ENCODE data around the gene CCDC138. TPM values are rescaled to one million over a fixed set of nuclear protein-coding genes. Genes with fewer than 3 reads are reported as not detected.

Gene CCDC138
- total RNA-seq, 1 donor from 2014 or later = 6.1 TPM

- Mint-ChIP-seq H3K9me3 (ENCODE audit: unreplicated experiment) (no peaks in the 10 kb centered on the region), H3K36me3 (ENCODE audit: low read depth, unreplicated experiment) (no peaks in the 10 kb centered on the region), H3K27ac (ENCODE audit: unreplicated experiment) (no peak overlapping the region), H3K27me3 (ENCODE audit: low read depth, unreplicated experiment) (peaks cover 65% of the 10 kb centered on the region), H3K4me1 (ENCODE audit: low read depth, unreplicated experiment) (no peaks in the 10 kb centered on the region), H3K4me3 (ENCODE audit: unreplicated experiment) (no peak overlapping the region)
- Histone ChIP-seq H3K9me3 (ENCODE audit: insufficient read depth, low read depth, low read length) (no peaks in the 10 kb centered on the region), H3K27ac (ENCODE audit: low read depth, low read length) (no peak overlapping the region), H2AFZ (ENCODE audit: low read depth, low read length) (no peak overlapping the region), H3K9ac (ENCODE audit: low read length) (no peak overlapping the region), H3K4me2 (ENCODE audit: low read length) (no peak overlapping the region), H3K27me3 (ENCODE audit: insufficient read depth, low read length) (peaks cover 7% of the 10 kb centered on the region), H4K20me1 (ENCODE audit: insufficient read depth, low read length) (no peaks in the 10 kb centered on the region), H3K79me2 (ENCODE audit: insufficient read depth, low read length) (no peaks in the 10 kb centered on the region), H3K4me1 (ENCODE audit: insufficient read depth, low read length) (peaks cover 6% of the 10 kb centered on the region), H3K36me3 (ENCODE audit: insufficient read depth, low read length) (no peaks in the 10 kb centered on the region), H3K4me3 (ENCODE audit: insufficient read depth, low read depth, low read length) (no peak overlapping the region)
- TF ChIP-seq EZH2 (IDR thresholded peaks at IDR 0.05; ENCODE audit: insufficient read depth, low read length) = no peak
- TF ChIP-seq, protein P1, sequence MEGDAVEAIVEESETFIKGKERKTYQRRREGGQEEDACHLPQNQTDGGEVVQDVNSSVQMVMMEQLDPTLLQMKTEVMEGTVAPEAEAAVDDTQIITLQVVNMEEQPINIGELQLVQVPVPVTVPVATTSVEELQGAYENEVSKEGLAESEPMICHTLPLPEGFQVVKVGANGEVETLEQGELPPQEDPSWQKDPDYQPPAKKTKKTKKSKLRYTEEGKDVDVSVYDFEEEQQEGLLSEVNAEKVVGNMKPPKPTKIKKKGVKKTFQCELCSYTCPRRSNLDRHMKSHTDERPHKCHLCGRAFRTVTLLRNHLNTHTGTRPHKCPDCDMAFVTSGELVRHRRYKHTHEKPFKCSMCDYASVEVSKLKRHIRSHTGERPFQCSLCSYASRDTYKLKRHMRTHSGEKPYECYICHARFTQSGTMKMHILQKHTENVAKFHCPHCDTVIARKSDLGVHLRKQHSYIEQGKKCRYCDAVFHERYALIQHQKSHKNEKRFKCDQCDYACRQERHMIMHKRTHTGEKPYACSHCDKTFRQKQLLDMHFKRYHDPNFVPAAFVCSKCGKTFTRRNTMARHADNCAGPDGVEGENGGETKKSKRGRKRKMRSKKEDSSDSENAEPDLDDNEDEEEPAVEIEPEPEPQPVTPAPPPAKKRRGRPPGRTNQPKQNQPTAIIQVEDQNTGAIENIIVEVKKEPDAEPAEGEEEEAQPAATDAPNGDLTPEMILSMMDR (IDR thresholded peaks at IDR 0.05; ENCODE audit: insufficient read depth, low read depth, low read length) = no peak
- DNase-seq (ENCODE audit: low read depth) (no peak), FAIRE-seq (no peak)
These were observed 133.2 kb downstream of the CCDC138 start for GRCh38 chr2:108919571-108920373.

DNA sequence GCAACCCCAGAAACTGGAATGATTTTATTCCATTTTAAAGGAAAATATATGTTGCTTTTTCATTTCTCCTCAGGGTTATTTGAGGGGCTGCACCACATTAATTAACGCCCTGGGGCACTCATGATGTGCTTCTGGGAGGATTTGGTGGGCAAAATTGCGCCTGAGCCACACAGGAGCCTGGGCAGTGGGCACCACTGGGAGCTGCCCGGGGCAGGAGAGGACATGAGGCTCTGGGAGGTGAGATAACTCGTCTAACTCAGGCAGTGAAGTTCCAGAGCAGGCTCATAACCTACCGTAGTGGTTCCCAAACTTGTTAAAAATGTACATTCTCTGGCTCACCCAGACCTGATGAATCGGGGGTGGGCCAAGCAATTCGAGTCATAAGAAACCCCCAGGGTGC, 134.1 kb downstream of the CCDC138 start:
- H3K4me1 ChIP-seq (ENCODE audit: insufficient read depth, low read length) = peaks cover 6% of the 10 kb centered on the region
- H3K4me2 ChIP-seq (ENCODE audit: low read length) = no peak overlapping the region
- no peaks in the 10 kb centered on the region for H4K20me1 ChIP-seq (ENCODE audit: insufficient read depth, low read length)
- Mint-ChIP-seq H3K9me3 (ENCODE audit: unreplicated experiment) (no peaks in the 10 kb centered on the region), H3K4me3 (ENCODE audit: unreplicated experiment) (no peak overlapping the region), H3K27ac (ENCODE audit: unreplicated experiment) (no peak overlapping the region), H3K36me3 (ENCODE audit: low read depth, unreplicated experiment) (no peaks in the 10 kb centered on the region), H3K27me3 (ENCODE audit: low read depth, unreplicated experiment) (peaks cover 72% of the 10 kb centered on the region), H3K4me1 (ENCODE audit: low read depth, unreplicated experiment) (no peaks in the 10 kb centered on the region)
- H3K27ac ChIP-seq (ENCODE audit: low read depth, low read length) = no peak overlapping the region
- H3K27me3 ChIP-seq (ENCODE audit: insufficient read depth, low read length) = peaks cover 7% of the 10 kb centered on the region
- no peaks in the 10 kb centered on the region for H3K36me3 ChIP-seq (ENCODE audit: insufficient read depth, low read length)
- no peak overlapping the region for H2AFZ ChIP-seq (ENCODE audit: low read depth, low read length)
- no peaks in the 10 kb centered on the region for H3K79me2 ChIP-seq (ENCODE audit: insufficient read depth, low read length)
- H3K9me3 ChIP-seq (ENCODE audit: insufficient read depth, low read depth, low read length) = no peaks in the 10 kb centered on the region
- DNase-seq (ENCODE audit: low read depth) = no peak
- TF ChIP-seq EZH2 (IDR thresholded peaks at IDR 0.05; ENCODE audit: insufficient read depth, low read length) = no peak
- TF ChIP-seq, protein P1 (IDR thresholded peaks at IDR 0.05; ENCODE audit: insufficient read depth, low read depth, low read length) = no peak
- no peak overlapping the region for H3K9ac ChIP-seq (ENCODE audit: low read length)
- FAIRE-seq = no peak
- no peak overlapping the region for H3K4me3 ChIP-seq (ENCODE audit: insufficient read depth, low read depth, low read length)

Data from astrocyte (in vitro differentiated cells and primary cell).